ENCODE measurements around the gene A1BG. TPM values are rescaled to one million over a fixed set of nuclear protein-coding genes. Genes with fewer than 3 reads are reported as not detected.

Gene A1BG
- total and polyA plus RNA-seq, 2 of the 8 experiments (the other 6 are each of a cell fraction or from before 2014, with no cell fraction given) = 20.8 to 69.6 TPM

DNA sequence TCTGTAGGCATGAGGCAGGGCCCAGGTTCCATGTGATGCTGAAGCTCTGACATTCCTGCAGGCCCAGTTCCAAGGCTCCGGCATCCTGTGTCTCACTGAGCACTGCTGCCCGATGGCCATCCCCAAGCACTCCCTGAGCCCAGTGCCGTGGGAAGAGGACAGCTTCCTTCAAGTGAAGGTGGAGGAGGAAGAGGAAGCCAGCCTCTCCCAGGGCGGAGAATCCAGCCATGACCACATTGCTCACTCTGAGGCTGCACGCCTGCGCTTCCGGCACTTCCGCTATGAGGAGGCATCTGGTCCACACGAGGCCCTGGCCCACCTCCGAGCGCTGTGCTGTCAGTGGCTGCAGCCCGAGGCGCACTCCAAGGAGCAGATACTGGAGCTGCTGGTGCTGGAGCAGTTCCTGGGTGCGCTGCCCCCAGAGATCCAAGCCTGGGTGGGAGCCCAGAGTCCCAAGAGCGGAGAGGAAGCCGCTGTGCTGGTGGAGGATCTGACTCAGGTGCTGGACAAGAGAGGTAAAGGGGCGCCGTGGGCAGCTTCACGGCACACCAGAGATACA, 18.5 kb downstream of the A1BG start:
- Histone ChIP-seq H2AFZ (ENCODE audit: low read length) (no peak overlapping the region), H3K4me2 (ENCODE audit: insufficient read depth in 1 of 2, low read depth in 2 of 2, low read length in 2 of 2) (no peak overlapping the region), H3K79me2 (ENCODE audit: control insufficient read depth in 1 of 2, insufficient read depth in 2 of 2, low read length in 2 of 2) (no peaks in the 10 kb centered on the region), H2BK15ac (ENCODE audit: low read length) (no peak overlapping the region), H3K27ac (ENCODE audit: low read depth, low read length) (no peak overlapping the region), H3K18ac (ENCODE audit: extremely low read depth, low read length) (no peak overlapping the region; the same call in 1 of the 2 replicates), H3K4me1 (replicated peaks in 1 of 4; ENCODE audit: control insufficient read depth in 3 of 4, insufficient read depth in 4 of 4, low read length in 3 of 4) (no peaks in the 10 kb centered on the region), H3K23ac (ENCODE audit: insufficient read length) (no peak overlapping the region), H3K4ac (replicated peaks; ENCODE audit: insufficient read length, low read depth, low read length) (no peak overlapping the region), H4K20me1 (replicated peaks in 1 of 2; ENCODE audit: control insufficient read depth in 1 of 2, insufficient read depth in 2 of 2, low read length in 2 of 2) (peaks cover 3% of the 10 kb centered on the region in 2 experiments), H2BK20ac (ENCODE audit: low read length) (no peak overlapping the region), H3K79me1 (ENCODE audit: low read depth, low read length) (no peaks in the 10 kb centered on the region), H3K27me3 (replicated peaks in 1 of 4; ENCODE audit: control insufficient read depth in 3 of 4, extremely low read depth in 1 of 4, insufficient read depth in 3 of 4, low read length in 3 of 4) (no peaks in the 10 kb centered on the region), H3K9me3 (ENCODE audit: insufficient read depth in 2 of 2, low read depth in 1 of 2, low read length in 1 of 2) (peaks cover 5 to 6% of the 10 kb centered on the region in 2 experiments; a peak in 2 of 4 replicates), H4K91ac (replicated peaks; ENCODE audit: insufficient read length, low read length) (no peak overlapping the region), H2AK5ac (ENCODE audit: low read depth, low read length) (no peak overlapping the region), H3K56ac (replicated peaks; ENCODE audit: insufficient read length, low read depth, low read length) (no peak overlapping the region), H2BK12ac (ENCODE audit: low read depth, low read length) (no peak overlapping the region), H2BK120ac (replicated peaks; ENCODE audit: low read depth, low read length) (no peak overlapping the region), H3K36me3 (ENCODE audit: control insufficient read depth in 2 of 4, insufficient read depth in 4 of 4, low read length in 3 of 4) (peaks cover 0 to 9% (median 3%) of the 10 kb centered on the region in 4 experiments; a peak in 3 of 8 replicates), H2BK5ac (ENCODE audit: low read depth, low read length) (no peak overlapping the region), H3K23me2 (ENCODE audit: low read depth, low read length) (no peaks in the 10 kb centered on the region), H3K14ac (ENCODE audit: insufficient read length) (no peak overlapping the region), H3K9ac (replicated peaks in 1 of 4; ENCODE audit: extremely low read depth in 1 of 4, low read depth in 3 of 4, low read length in 3 of 4) (no peak overlapping the region), H4K8ac (ENCODE audit: extremely low read depth, insufficient read depth, low read length) (no peak overlapping the region), H4K5ac (ENCODE audit: insufficient read length, low read depth, low read length) (no peak overlapping the region), H3K4me3 (ENCODE audit: extremely low read depth in 1 of 4, insufficient read depth in 2 of 4, low read depth in 3 of 4, low read length in 4 of 4) (no peak overlapping the region)
- CTCF ChIA-PET (ENCODE audit: partially characterized antibody) = interaction anchor here (0.7 to 1.4 kb wide), 5 partner anchors 9 to 39 kb away, joined by 3 to 7 read pairs (median 4); partner anchors contain the start of gene A1BG
- POLR2A ChIA-PET (ENCODE audit: partially characterized antibody) = interaction anchor here (1.2 to 1.3 kb wide), 3 partner anchors 10 to 106 kb away, joined by 3 to 5 read pairs (median 3); partner anchors contain the start of genes ZNF544 and ZNF584
- FAIRE-seq (no peak), DNase-seq (ENCODE audit: low read depth in 1 of 2, low spot score in 2 of 2) (no peak)
- WGBS, 2 experiments (ENCODE audit: extremely low coverage in 1 of 2, insufficient coverage in 1 of 2, insufficient read length in 1 of 2, insufficient replicate concordance in 2 of 2, low coverage in 1 of 2, low lambda C conversion rate in 2 of 2, missing lambda C conversion rate in 1 of 2) = 94% methylated on average over 19 of the region's 19 CpGs; no CpG with 5 or more reads in 1 of the 2 experiments
- TF ChIP-seq POU5F1 (IDR thresholded peaks at IDR 0.05; ENCODE audit: low read depth, low read length) = no peak
- no peak for TF ChIP-seq ZNF274 (IDR thresholded peaks at IDR 0.05; ENCODE audit: borderline replicate concordance, extremely low read depth, low read length)
- no peak for TF ChIP-seq GABPA (IDR thresholded peaks at IDR 0.05; ENCODE audit: borderline replicate concordance, insufficient read depth, low read length)
- no peak for TF ChIP-seq NRF1 (IDR thresholded peaks at IDR 0.05; ENCODE audit: low read depth, low read length)
- no peak for TF ChIP-seq PHF8 (conservative IDR thresholded peaks at IDR 0.05; ENCODE audit: low read depth, low read length)
- TF ChIP-seq RFX5 (IDR thresholded peaks at IDR 0.05; ENCODE audit: borderline replicate concordance, low read depth, low read length) = no peak
- no peak for TF ChIP-seq BACH1 (IDR thresholded peaks at IDR 0.05; ENCODE audit: low read length)
- TF ChIP-seq SP2 (IDR thresholded peaks at IDR 0.05; ENCODE audit: low read length) = no peak
- TF ChIP-seq, protein P1, sequence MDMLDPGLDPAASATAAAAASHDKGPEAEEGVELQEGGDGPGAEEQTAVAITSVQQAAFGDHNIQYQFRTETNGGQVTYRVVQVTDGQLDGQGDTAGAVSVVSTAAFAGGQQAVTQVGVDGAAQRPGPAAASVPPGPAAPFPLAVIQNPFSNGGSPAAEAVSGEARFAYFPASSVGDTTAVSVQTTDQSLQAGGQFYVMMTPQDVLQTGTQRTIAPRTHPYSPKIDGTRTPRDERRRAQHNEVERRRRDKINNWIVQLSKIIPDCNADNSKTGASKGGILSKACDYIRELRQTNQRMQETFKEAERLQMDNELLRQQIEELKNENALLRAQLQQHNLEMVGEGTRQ (IDR thresholded peaks at IDR 0.05; ENCODE audit: low read length) = no peak
- TF ChIP-seq GTF2F1 (IDR thresholded peaks at IDR 0.05; ENCODE audit: borderline replicate concordance, low read depth, low read length) = no peak
- TF ChIP-seq, protein P2, sequence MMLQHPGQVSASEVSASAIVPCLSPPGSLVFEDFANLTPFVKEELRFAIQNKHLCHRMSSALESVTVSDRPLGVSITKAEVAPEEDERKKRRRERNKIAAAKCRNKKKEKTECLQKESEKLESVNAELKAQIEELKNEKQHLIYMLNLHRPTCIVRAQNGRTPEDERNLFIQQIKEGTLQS (IDR thresholded peaks at IDR 0.05; ENCODE audit: insufficient read depth, low read depth, low read length) = no peak
- TF ChIP-seq JUND (IDR thresholded peaks at IDR 0.05; ENCODE audit: low read length) = no peak
